DND-41 (cell line): Measurements from ENCODE around the gene SELENOS.

ENCODE experiments used
- ATAC-seq: fragments of 200-7000 bp; cut with Tn5 transposase; 3 replicates; pipeline ENCODE4 v1.9.1; 2021; ENCODE audit warnings: low read depth; ENCODE audit not compliant: insufficient read depth
- DNase-seq: peaks from one replicate; pipeline ENCODE4 v3.0.0-alpha.2; 2020
- H2AFZ ChIP-seq: 2 replicates; pipeline ENCODE4 v1.6.0; 2012; ENCODE audit warnings: low read depth, low read length
- H3K27ac ChIP-seq: 2 replicates; pipeline ENCODE4 v1.5.1; 2012; ENCODE audit warnings: low read length, inconsistent platforms
- H3K27me3 ChIP-seq: fragments of 200-600 bp; sonication (generic); 2 replicates; pipeline ENCODE4 v1.6.0; 2012; ENCODE audit warnings: low read length, mild to moderate bottlenecking, inconsistent platforms; ENCODE audit not compliant: insufficient read depth, poor library complexity
- H3K36me3 ChIP-seq: 2 replicates; pipeline ENCODE4 v1.5.1; 2012; ENCODE audit warnings: low read length, inconsistent platforms; ENCODE audit not compliant: insufficient read depth
- H3K4me1 ChIP-seq: 2 replicates; pipeline ENCODE4 v1.5.1; 2012; ENCODE audit warnings: mild to moderate bottlenecking, low read length; ENCODE audit not compliant: insufficient read depth
- H3K4me2 ChIP-seq: 2 replicates; pipeline ENCODE4 v1.6.0; 2012; ENCODE audit warnings: mild to moderate bottlenecking, moderate library complexity, low read length, inconsistent platforms; ENCODE audit not compliant: insufficient read depth
- H3K4me3 ChIP-seq, 2 experiments: fragments of 200-600 bp in 1 of 2; shearing (Covaris generic) in 1 of 2; 2 replicates each; pipeline ENCODE4 v1.5.1; 2012 to 2016; ENCODE audit warnings: inconsistent platforms in 2 of 2, low read length in 2 of 2, mild to moderate bottlenecking in 2 of 2, low read depth in 1 of 2, moderate library complexity in 1 of 2
- H3K79me2 ChIP-seq: 2 replicates; pipeline ENCODE4 v1.6.0; 2012; ENCODE audit warnings: low read length, inconsistent platforms; ENCODE audit not compliant: insufficient read depth
- H3K9ac ChIP-seq: 2 replicates; pipeline ENCODE4 v1.6.0; 2012; ENCODE audit warnings: low read depth, mild to moderate bottlenecking, inconsistent platforms, low read length, moderate library complexity
- H3K9me3 ChIP-seq: 2 replicates; pipeline ENCODE4 v1.5.1; 2012; ENCODE audit warnings: low read length, moderate library complexity, mild to moderate bottlenecking, inconsistent platforms; ENCODE audit not compliant: insufficient read depth, severe bottlenecking
- H4K20me1 ChIP-seq: 2 replicates; pipeline ENCODE4 v1.6.0; 2012; ENCODE audit warnings: low read length; ENCODE audit not compliant: insufficient read depth
- CTCF ChIP-seq: IDR thresholded peaks from 2 replicates; pipeline ENCODE4 v1.5.1; 2012; ENCODE audit warnings: borderline replicate concordance, low read length, moderate library complexity, mild to moderate bottlenecking; ENCODE audit not compliant: poor library complexity, severe bottlenecking; ENCODE audit errors: extremely low read depth
- EZH2 ChIP-seq: IDR thresholded peaks from 3 replicates; pipeline ENCODE4 v1.6.1; 2012; ENCODE audit warnings: borderline replicate concordance, low read depth, mild to moderate bottlenecking, moderate library complexity, low read length, inconsistent platforms; ENCODE audit not compliant: severe bottlenecking

SELENOS gene

DNA sequence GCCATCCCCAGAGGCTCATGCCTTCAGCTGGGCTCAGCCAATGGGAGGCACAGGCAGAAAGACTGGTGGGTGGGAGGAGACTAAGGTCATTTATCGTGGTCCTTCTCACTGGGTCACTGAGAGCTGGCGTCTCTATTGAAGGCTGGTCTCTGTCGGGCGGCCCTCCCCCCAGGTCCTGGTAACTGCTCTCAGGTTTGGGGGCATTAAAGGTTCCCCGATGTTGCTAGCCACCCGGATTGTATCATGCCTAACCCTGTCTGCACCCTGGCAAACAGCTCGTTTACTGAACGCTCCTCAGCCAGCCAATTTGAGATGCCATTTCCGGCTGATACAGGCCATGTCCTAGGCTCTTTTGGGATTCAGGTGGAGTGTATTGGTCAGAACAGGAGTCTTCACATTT lies 10.5 kb downstream of the SELENOS start:
- H3K4me1 ChIP-seq = no peaks in the 10 kb centered on the region
- no peak overlapping the region for H3K9ac ChIP-seq
- TF ChIP-seq CTCF (no peak), EZH2 (no peak)
- H3K79me2 ChIP-seq = no peaks in the 10 kb centered on the region
- H3K4me2 ChIP-seq = no peak overlapping the region
- no peak overlapping the region for H2AFZ ChIP-seq
- H3K27ac ChIP-seq = no peak overlapping the region
- H4K20me1 ChIP-seq = no peaks in the 10 kb centered on the region
- H3K4me3 ChIP-seq = no peak overlapping the region
- DNase-seq = no peak
- H3K27me3 ChIP-seq = no peaks in the 10 kb centered on the region
- no peaks in the 10 kb centered on the region for H3K9me3 ChIP-seq
- no peak for ATAC-seq
- peaks cover 17% of the 10 kb centered on the region; the same call in 1 of the 2 replicates for H3K36me3 ChIP-seq

DNA sequence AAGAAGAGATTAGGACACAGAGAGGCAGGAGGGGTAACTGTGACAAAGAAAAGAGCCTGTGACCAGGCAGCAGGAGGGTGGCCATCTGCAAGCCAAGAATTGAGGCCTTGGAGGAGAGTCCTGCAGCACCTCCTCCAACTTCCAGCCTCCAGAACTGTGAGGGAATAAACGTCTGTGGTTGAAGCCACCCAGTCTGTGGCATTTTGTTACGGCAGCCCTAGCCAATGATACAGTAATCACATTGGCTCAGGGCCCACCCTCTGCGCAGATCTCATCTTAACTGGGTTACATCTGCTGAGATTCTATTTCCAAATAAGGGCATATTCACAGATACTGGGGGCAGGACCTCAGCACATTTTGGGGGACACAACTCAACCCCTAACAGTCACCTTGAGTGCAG lies 11.3 kb downstream of the SELENOS start:
- ATAC-seq (no peak), DNase-seq (no peak)
- Histone ChIP-seq H3K36me3 (peaks cover 10% of the 10 kb centered on the region; the same call in 1 of the 2 replicates), H3K27me3 (no peaks in the 10 kb centered on the region), H4K20me1 (no peaks in the 10 kb centered on the region), H3K9ac (no peak overlapping the region), H3K27ac (no peak overlapping the region), H2AFZ (no peak overlapping the region), H3K4me2 (no peak overlapping the region), H3K4me3 (no peak overlapping the region), H3K4me1 (no peaks in the 10 kb centered on the region), H3K79me2 (no peaks in the 10 kb centered on the region), H3K9me3 (no peaks in the 10 kb centered on the region)
- no peak for TF ChIP-seq EZH2
- TF ChIP-seq CTCF = no peak

DNA sequence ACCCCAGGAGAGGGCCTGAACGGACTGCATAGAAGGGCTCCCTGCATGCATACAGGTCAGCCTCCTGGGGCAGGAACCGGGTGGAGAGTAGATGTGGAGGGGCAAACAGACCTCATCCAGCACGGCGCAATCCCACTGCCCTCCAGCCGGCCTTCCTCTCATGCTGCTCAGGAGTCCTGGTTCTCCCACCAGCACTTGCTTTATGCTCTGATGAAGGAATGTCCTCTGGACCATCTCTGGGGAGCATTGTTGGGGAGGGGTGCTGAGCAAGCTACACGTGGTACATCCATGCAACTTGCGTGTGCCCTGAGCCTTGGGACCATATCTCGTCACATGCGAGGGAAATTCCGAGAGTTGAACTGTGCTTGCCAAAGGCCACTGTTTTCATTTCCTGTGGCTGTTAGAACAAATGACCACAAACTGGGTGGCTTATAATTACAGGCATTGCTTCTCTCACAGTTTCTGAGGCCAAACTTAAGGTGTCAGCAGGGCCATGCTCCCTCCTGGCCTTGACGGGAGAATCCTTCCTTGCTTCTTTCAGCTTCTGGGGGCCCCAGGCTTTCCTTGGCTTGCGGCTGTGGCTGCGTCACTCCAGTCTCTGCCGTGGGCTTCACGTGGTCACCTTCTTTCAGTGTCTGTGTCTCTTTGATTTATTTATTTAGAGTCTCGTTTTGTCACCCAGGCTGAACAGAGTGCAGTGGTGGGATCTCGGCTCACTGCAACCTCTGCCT lies 12.2 kb downstream of the SELENOS start:
- no peak for ATAC-seq
- Histone ChIP-seq H3K36me3 (peaks cover 4% of the 10 kb centered on the region; the same call in 1 of the 2 replicates), H3K9ac (no peak overlapping the region), H4K20me1 (no peaks in the 10 kb centered on the region), H3K4me3 (no peak overlapping the region), H3K79me2 (no peaks in the 10 kb centered on the region), H3K27me3 (no peaks in the 10 kb centered on the region), H3K9me3 (no peaks in the 10 kb centered on the region), H3K4me1 (no peaks in the 10 kb centered on the region), H3K4me2 (no peak overlapping the region), H3K27ac (no peak overlapping the region), H2AFZ (no peak overlapping the region)
- TF ChIP-seq EZH2 = no peak
- TF ChIP-seq CTCF = no peak
- no peak for DNase-seq

GRCh38 chr15:101264011-101264410 lies 13.3 kb downstream of the SELENOS start:
- no peaks in the 10 kb centered on the region for H3K36me3 ChIP-seq
- no peaks in the 10 kb centered on the region for H3K79me2 ChIP-seq
- no peaks in the 10 kb centered on the region for H3K27me3 ChIP-seq
- no peaks in the 10 kb centered on the region for H3K4me1 ChIP-seq
- no peaks in the 10 kb centered on the region for H4K20me1 ChIP-seq
- no peaks in the 10 kb centered on the region for H3K9me3 ChIP-seq
- H2AFZ ChIP-seq = no peak overlapping the region
- H3K27ac ChIP-seq = no peak overlapping the region
- H3K9ac ChIP-seq = no peak overlapping the region
- ATAC-seq = no peak
- H3K4me2 ChIP-seq = no peak overlapping the region
- TF ChIP-seq CTCF (no peak), EZH2 (no peak)
- H3K4me3 ChIP-seq = no peak overlapping the region
- no peak for DNase-seq
